ENCODE results near the gene BRD3OS. TPM values are rescaled to one million over a fixed set of nuclear protein-coding genes. Genes with fewer than 3 reads are reported as not detected.

Gene BRD3OS
- total and polyA plus RNA-seq, 2 donors (not counting 1 experiment from before 2014, with no cell fraction given) = 12.4 to 19.4 TPM

GRCh38 chr9:134027561-134027960 lies 2.3 kb downstream of the BRD3OS start:
- H3K9ac ChIP-seq (ENCODE audit: insufficient read depth, low read length) = no peak overlapping the region
- no peaks in the 10 kb centered on the region for H3K79me2 ChIP-seq (ENCODE audit: control insufficient read depth, insufficient read depth, low read length)
- H3K36me3 ChIP-seq (ENCODE audit: control insufficient read depth, insufficient read depth, low read length) = peaks cover 8% of the 10 kb centered on the region
- H3K9me3 ChIP-seq (ENCODE audit: control insufficient read depth, insufficient read depth, low read depth, low read length) = no peaks in the 10 kb centered on the region
- H3K4me1 ChIP-seq (ENCODE audit: control insufficient read depth, extremely low read depth, insufficient read depth, low read length) = no peaks in the 10 kb centered on the region
- H3K27ac ChIP-seq (ENCODE audit: insufficient read depth, low read length) = no peak overlapping the region
- H2AFZ ChIP-seq (ENCODE audit: low read length) = no peak overlapping the region
- no peaks in the 10 kb centered on the region for H4K20me1 ChIP-seq (ENCODE audit: control insufficient read depth, extremely low read depth, insufficient read depth, low read length)
- H3K4me3 ChIP-seq (replicated peaks in 1 of 4; ENCODE audit: control extremely low read depth in 1 of 4, insufficient read depth in 1 of 4, low read depth in 3 of 4, low read length in 4 of 4) = no peak overlapping the region
- H3K27me3 ChIP-seq (ENCODE audit: control insufficient read depth, insufficient read depth, low read length) = no peaks in the 10 kb centered on the region
- DNase-seq (ENCODE audit: low read depth in 2 of 2) = no peak
- H3K4me2 ChIP-seq (ENCODE audit: extremely low read depth, insufficient read depth, low read length) = no peak overlapping the region
- no peak for TF ChIP-seq EZH2 (IDR thresholded peaks at IDR 0.05; ENCODE audit: low read length, missing control alignments)
- no peak for TF ChIP-seq CTCF (conservative IDR thresholded peaks at IDR 0.05 in 1 of 2, IDR thresholded peaks at IDR 0.05 in 1 of 2; ENCODE audit: low read depth in 1 of 2, low read length in 2 of 2)

- H3K79me2 ChIP-seq (ENCODE audit: control insufficient read depth, insufficient read depth, low read length) = no peaks in the 10 kb centered on the region
- no peak overlapping the region for H3K27ac ChIP-seq (ENCODE audit: insufficient read depth, low read length)
- H3K4me2 ChIP-seq (ENCODE audit: extremely low read depth, insufficient read depth, low read length) = no peak overlapping the region
- H4K20me1 ChIP-seq (ENCODE audit: control insufficient read depth, extremely low read depth, insufficient read depth, low read length) = no peaks in the 10 kb centered on the region
- H3K36me3 ChIP-seq (ENCODE audit: control insufficient read depth, insufficient read depth, low read length) = peaks cover 8% of the 10 kb centered on the region
- no peak overlapping the region for H3K9ac ChIP-seq (ENCODE audit: insufficient read depth, low read length)
- no peak overlapping the region for H2AFZ ChIP-seq (ENCODE audit: low read length)
- no peaks in the 10 kb centered on the region for H3K4me1 ChIP-seq (ENCODE audit: control insufficient read depth, extremely low read depth, insufficient read depth, low read length)
- H3K9me3 ChIP-seq (ENCODE audit: control insufficient read depth, insufficient read depth, low read depth, low read length) = no peaks in the 10 kb centered on the region
- TF ChIP-seq EZH2 (IDR thresholded peaks at IDR 0.05; ENCODE audit: low read length, missing control alignments) = no peak
- no peak for TF ChIP-seq CTCF (conservative IDR thresholded peaks at IDR 0.05 in 1 of 2, IDR thresholded peaks at IDR 0.05 in 1 of 2; ENCODE audit: low read depth in 1 of 2, low read length in 2 of 2)
- no peak for DNase-seq (ENCODE audit: low read depth in 2 of 2)
- no peak overlapping the region for H3K4me3 ChIP-seq (replicated peaks in 1 of 4; ENCODE audit: control extremely low read depth in 1 of 4, insufficient read depth in 1 of 4, low read depth in 3 of 4, low read length in 4 of 4)
- no peaks in the 10 kb centered on the region for H3K27me3 ChIP-seq (ENCODE audit: control insufficient read depth, insufficient read depth, low read length)
These were observed 2.8 kb downstream of the BRD3OS start for GRCh38 chr9:134028076-134028475.

GRCh38 chr9:134028575-134029247 lies 3.4 kb downstream of the BRD3OS start:
- TF ChIP-seq EZH2 (IDR thresholded peaks at IDR 0.05; ENCODE audit: low read length, missing control alignments) (no peak), CTCF (conservative IDR thresholded peaks at IDR 0.05 in 1 of 2, IDR thresholded peaks at IDR 0.05 in 1 of 2; ENCODE audit: low read depth in 1 of 2, low read length in 2 of 2) (no peak)
- peaks cover 10% of the 10 kb centered on the region for H3K36me3 ChIP-seq (ENCODE audit: control insufficient read depth, insufficient read depth, low read length)
- H3K27me3 ChIP-seq (ENCODE audit: control insufficient read depth, insufficient read depth, low read length) = no peaks in the 10 kb centered on the region
- no peak overlapping the region for H3K27ac ChIP-seq (ENCODE audit: insufficient read depth, low read length)
- H3K4me1 ChIP-seq (ENCODE audit: control insufficient read depth, extremely low read depth, insufficient read depth, low read length) = no peaks in the 10 kb centered on the region
- no peak overlapping the region for H3K4me3 ChIP-seq (replicated peaks in 1 of 4; ENCODE audit: control extremely low read depth in 1 of 4, insufficient read depth in 1 of 4, low read depth in 3 of 4, low read length in 4 of 4)
- H3K4me2 ChIP-seq (ENCODE audit: extremely low read depth, insufficient read depth, low read length) = no peak overlapping the region
- DNase-seq (ENCODE audit: low read depth in 2 of 2) = no peak
- no peaks in the 10 kb centered on the region for H3K79me2 ChIP-seq (ENCODE audit: control insufficient read depth, insufficient read depth, low read length)
- H3K9ac ChIP-seq (ENCODE audit: insufficient read depth, low read length) = no peak overlapping the region
- H2AFZ ChIP-seq (ENCODE audit: low read length) = no peak overlapping the region
- no peaks in the 10 kb centered on the region for H4K20me1 ChIP-seq (ENCODE audit: control insufficient read depth, extremely low read depth, insufficient read depth, low read length)
- H3K9me3 ChIP-seq (ENCODE audit: control insufficient read depth, insufficient read depth, low read depth, low read length) = no peaks in the 10 kb centered on the region
